HEK293 (cell line): ENCODE measurements around the gene ACAP3.

ENCODE experiments used
- CTCF ChIA-PET: fragments of 350-600 bp; formaldehyde crosslinking; extraction: SDS; loops from one replicate; lab custom pipeline; 2021; ENCODE audit warnings: antibody characterized with exemption; lab: Yijun Ruan, JAX
- POLR2A ChIA-PET: fragments of 300-600 bp; formaldehyde crosslinking; extraction: SDS; loops from one replicate; lab custom pipeline; 2020; ENCODE audit warnings: antibody characterized with exemption, inconsistent platforms; lab: Yijun Ruan, JAX
- H3K27ac ChIP-seq: fragments of 200-500 bp; sonication (Bioruptor generic); 2 replicates; pipeline ENCODE4 v1.5.1; 2014; ENCODE audit warnings: low read depth, low read length, control low read depth, inconsistent platforms; ENCODE audit errors: extremely low read depth
- H3K36me3 ChIP-seq, 2 experiments: fragments of 200-500 bp in 1 of 2; sonication (Bioruptor generic) in 1 of 2; 1 replicate in 1 of 2; 2 replicates in 1 of 2; pipeline ENCODE4 v1.5.1; 2014 to 2017; ENCODE audit warnings: inconsistent platforms in 2 of 2, low read length in 2 of 2; ENCODE audit not compliant: control insufficient read depth in 2 of 2, insufficient read depth in 1 of 2
- H3K4me1 ChIP-seq: fragments of 200-500 bp; sonication (Bioruptor generic); 2 replicates; pipeline ENCODE4 v1.5.1; 2014; ENCODE audit warnings: mild to moderate bottlenecking, low read length, inconsistent platforms; ENCODE audit not compliant: control insufficient read depth, insufficient read depth
- H3K4me3 ChIP-seq: 2 replicates; pipeline ENCODE4 v1.5.1; 2011; ENCODE audit warnings: low read depth, mild to moderate bottlenecking, control low read depth, low read length, moderate library complexity
- H3K9me3 ChIP-seq: fragments of 200-500 bp; sonication (Bioruptor generic); 2 replicates; pipeline ENCODE4 v1.5.1; 2014; ENCODE audit warnings: low read depth, low read length, inconsistent platforms; ENCODE audit not compliant: control insufficient read depth, insufficient read depth
- EGR2 ChIP-seq: fragments of 450-650 bp; formaldehyde crosslinking; IDR thresholded peaks from 2 replicates; pipeline ENCODE4 v1.5.1; 2016; ENCODE audit warnings: low read depth, missing biosample characterization, missing genetic modification characterization
- GLIS1 ChIP-seq: fragments of 450-650 bp; formaldehyde crosslinking; IDR thresholded peaks from 2 replicates; pipeline ENCODE4 v1.5.1; 2016; ENCODE audit warnings: missing biosample characterization, missing genetic modification characterization
- GLIS2 ChIP-seq: fragments of 450-650 bp; formaldehyde crosslinking; IDR thresholded peaks from 2 replicates; pipeline ENCODE4 v1.5.1; 2016; ENCODE audit warnings: missing biosample characterization, missing genetic modification characterization
- OSR2 ChIP-seq: fragments of 450-650 bp; formaldehyde crosslinking; IDR thresholded peaks from 2 replicates; pipeline ENCODE4 v1.5.1; 2016; ENCODE audit warnings: missing biosample characterization, missing genetic modification characterization
- PRDM4 ChIP-seq: fragments of 450-650 bp; formaldehyde crosslinking; IDR thresholded peaks from 2 replicates; pipeline ENCODE4 v1.5.1; 2017; ENCODE audit warnings: missing biosample characterization, missing genetic modification characterization
- SP2 ChIP-seq: fragments of 450-650 bp; formaldehyde crosslinking; IDR thresholded peaks from 2 replicates; pipeline ENCODE4 v1.5.1; 2016; ENCODE audit warnings: missing biosample characterization, missing genetic modification characterization
- YY1 ChIP-seq: fragments of 450-650 bp; formaldehyde crosslinking; IDR thresholded peaks from 2 replicates; pipeline ENCODE4 v1.5.1; 2018; ENCODE audit warnings: missing biosample characterization, missing genetic modification characterization
- ZBTB7A ChIP-seq: fragments of 450-650 bp; formaldehyde crosslinking; IDR thresholded peaks from 2 replicates; pipeline ENCODE4 v1.5.1; 2016; ENCODE audit warnings: low read depth, missing biosample characterization, missing genetic modification characterization
- ZEB2 ChIP-seq: fragments of 450-650 bp; formaldehyde crosslinking; IDR thresholded peaks from 2 replicates; pipeline ENCODE4 v1.5.1; 2016; ENCODE audit warnings: missing biosample characterization, missing genetic modification characterization
- ZFHX2 ChIP-seq: fragments of 450-650 bp; formaldehyde crosslinking; conservative IDR thresholded peaks from 2 replicates; pipeline ENCODE4 v1.5.1; 2016; ENCODE audit warnings: missing biosample characterization, missing genetic modification characterization
- ZIC2 ChIP-seq: fragments of 450-650 bp; formaldehyde crosslinking; IDR thresholded peaks from 2 replicates; pipeline ENCODE4 v1.5.1; 2016; ENCODE audit warnings: missing biosample characterization, missing genetic modification characterization
- ZNF121 ChIP-seq: fragments of 450-650 bp; formaldehyde crosslinking; IDR thresholded peaks from 2 replicates; pipeline ENCODE4 v1.5.1; 2016; ENCODE audit warnings: missing biosample characterization, missing genetic modification characterization
- ZNF140 ChIP-seq: fragments of 450-650 bp; formaldehyde crosslinking; IDR thresholded peaks from 2 replicates; pipeline ENCODE4 v1.5.1; 2016; ENCODE audit warnings: missing biosample characterization, missing genetic modification characterization
- ZNF202 ChIP-seq: fragments of 450-650 bp; formaldehyde crosslinking; IDR thresholded peaks from 2 replicates; pipeline ENCODE4 v1.5.1; 2016; ENCODE audit warnings: missing biosample characterization, missing genetic modification characterization, borderline replicate concordance
- ZNF221 ChIP-seq: fragments of 450-650 bp; formaldehyde crosslinking; IDR thresholded peaks from 2 replicates; pipeline ENCODE4 v1.5.1; 2017; ENCODE audit warnings: missing biosample characterization, missing genetic modification characterization, borderline replicate concordance
- ZNF248 ChIP-seq: fragments of 450-650 bp; formaldehyde crosslinking; IDR thresholded peaks from 2 replicates; pipeline ENCODE4 v1.5.1; 2017; ENCODE audit warnings: missing biosample characterization, missing genetic modification characterization
- ZNF335 ChIP-seq: fragments of 450-650 bp; formaldehyde crosslinking; conservative IDR thresholded peaks from 2 replicates; pipeline ENCODE4 v1.5.1; 2016; ENCODE audit warnings: missing biosample characterization, missing genetic modification characterization
- ZNF426 ChIP-seq: fragments of 450-650 bp; formaldehyde crosslinking; IDR thresholded peaks from 2 replicates; pipeline ENCODE4 v1.5.1; 2017; ENCODE audit warnings: missing biosample characterization, missing genetic modification characterization, mild to moderate bottlenecking, inconsistent platforms, moderate library complexity
- ZNF513 ChIP-seq: fragments of 450-650 bp; IDR thresholded peaks from 2 replicates; pipeline ENCODE4 v1.5.1; 2018; ENCODE audit warnings: missing biosample characterization, missing genetic modification characterization
- ZNF76 ChIP-seq: fragments of 450-650 bp; formaldehyde crosslinking; IDR thresholded peaks from 2 replicates; pipeline ENCODE4; 2016; ENCODE audit warnings: low read depth, missing biosample characterization, missing genetic modification characterization, borderline replicate concordance

ACAP3 gene

GRCh38 chr1:1272341-1273208 is 35.2 kb downstream of the ACAP3 start:
- H3K9me3 ChIP-seq: no peaks in the 10 kb centered on the region
- H3K27ac ChIP-seq: peak overlapping the region; percentile 86
- POLR2A ChIA-PET: interaction anchor here (1.8 kb wide), 2 partner anchors 8 to 18 kb away, joined by 6 to 12 read pairs; no protein-coding TSS in a partner anchor
- 0 out of 2 replicates have a peak, but pooled peaks cover 4% of the 10 kb centered on the region for H3K4me1 ChIP-seq
- H3K36me3 ChIP-seq: peaks cover 4 to 51% of the 10 kb centered on the region in 2 experiments; a peak in 2 of 3 replicates
- TF ChIP-seq ZEB2 (peak; percentile 80), SP2 (tag by site-specific recombination) (peak; percentile 8; the same call in 1 of the 2 replicates), ZNF76 (peak; percentile 17; the same call in 1 of the 2 replicates), ZNF335 (tag by site-specific recombination) (peak; percentile 39; the same call in 1 of the 2 replicates), ZNF221 (tag by site-specific recombination) (no peak), ZNF248 (tag by site-specific recombination) (no peak)
- TF ChIP-seq, all 188 proteins: peak for 4
- peak overlapping the region; percentile 89 for H3K4me3 ChIP-seq
- CTCF ChIA-PET: no interaction called here

- Histone ChIP-seq H3K4me3 (no peak overlapping the region), H3K9me3 (no peaks in the 10 kb centered on the region)
- ChIA-PET CTCF (interaction anchor here (0.5 to 1.7 kb wide), 6 partner anchors 20 to 943 kb away, joined by 3 to 4 read pairs (median 3); no protein-coding TSS in a partner anchor), POLR2A (no interaction called here)
- TF ChIP-seq ZNF202 (tag by site-specific recombination) (no peak), OSR2 (no peak), ZNF513 (tag by site-specific recombination) (no peak), EGR2 (peak; percentile 70), ZFHX2 (tag by site-specific recombination) (peak; percentile 56), ZNF121 (tag by site-specific recombination) (no peak), ZIC2 (tag by site-specific recombination) (peak; percentile 54; the same call in 1 of the 2 replicates), ZBTB7A (tag by site-specific recombination) (no peak), ZNF426 (tag by site-specific recombination) (no peak), ZNF140 (tag by site-specific recombination) (no peak), GLIS2 (tag by site-specific recombination) (peak; percentile 46; the same call in 1 of the 2 replicates), PRDM4 (tag by site-specific recombination) (no peak), YY1 (tag by site-specific recombination) (no peak), GLIS1 (tag by site-specific recombination) (peak; percentile 89), ZNF335 (tag by site-specific recombination) (peak; percentile 22; the same call in 1 of the 2 replicates)
- TF ChIP-seq, all 188 proteins: peak for 6
- no peak overlapping the region; the same call in 1 of the 2 replicates for H3K27ac ChIP-seq
- H3K4me1 ChIP-seq: 0 out of 2 replicates have a peak, but pooled peaks cover 4% of the 10 kb centered on the region
- H3K36me3 ChIP-seq: peaks cover 7 to 63% of the 10 kb centered on the region in 2 experiments; a peak in 2 of 3 replicates
Measured at GRCh38 chr1:1270813-1271212, 36.9 kb downstream of the ACAP3 start.
